HG02970 (cell line): ENCODE measurements around the gene TTBK1.

ENCODE experiments used
- ATAC-seq: cut with Tn5 transposase; IDR thresholded peaks from one replicate; pipeline ENCODE4 v1.9.1; 2021; ENCODE audit warnings: mild to moderate bottlenecking, moderate library complexity, moderate number of reproducible peaks; ENCODE audit not compliant: unreplicated experiment, low FRiP score

Gene TTBK1

GRCh38 chr6:43285832-43286231 lies 42.6 kb downstream of the TTBK1 start:
- ATAC-seq = no peak

GRCh38 chr6:43286456-43286979 lies 43.2 kb downstream of the TTBK1 start:
- no peak for ATAC-seq

GRCh38 chr6:43286980-43287716 lies 43.9 kb downstream of the TTBK1 start:
- no peak for ATAC-seq

- ATAC-seq = no peak
Observed at GRCh38 chr6:43287717-43288679, 44.7 kb downstream of the TTBK1 start.

GRCh38 chr6:43290339-43290904 lies 47.1 kb downstream of the TTBK1 start:
- no peak for ATAC-seq

GRCh38 chr6:43290905-43291355 lies 47.6 kb downstream of the TTBK1 start:
- ATAC-seq = no peak

- no peak for ATAC-seq
Observed at GRCh38 chr6:43291708-43292107, 48.4 kb downstream of the TTBK1 start.

- ATAC-seq = no peak
Observed at GRCh38 chr6:43292341-43292740, 49.1 kb downstream of the TTBK1 start.

GRCh38 chr6:43292763-43293318 lies 49.6 kb downstream of the TTBK1 start:
- ATAC-seq = no peak

GRCh38 chr6:43293698-43294097 lies 50.4 kb downstream of the TTBK1 start:
- no peak for ATAC-seq

GRCh38 chr6:43294536-43294935 lies 51.3 kb downstream of the TTBK1 start:
- ATAC-seq = no peak

- ATAC-seq = no peak
Observed at GRCh38 chr6:43295456-43295855, 52.2 kb downstream of the TTBK1 start.

GRCh38 chr6:43296780-43297497 lies 53.7 kb downstream of the TTBK1 start:
- ATAC-seq = no peak

GRCh38 chr6:43297644-43298564 lies 54.6 kb downstream of the TTBK1 start, which contains the start of gene SLC22A7:
Gene SLC22A7, plus strand, starts transcription at chr6:43298260. Its CDS starts 99 bp downstream, at chr6:43298359.
- no peak for ATAC-seq

- no peak for ATAC-seq
Observed at GRCh38 chr6:43298565-43299337, 55.5 kb downstream of the TTBK1 start.

GRCh38 chr6:43299338-43300293 lies 56.3 kb downstream of the TTBK1 start:
- ATAC-seq = no peak
